ENCODE measurements around the gene TTC23.

Gene TTC23

DNA sequence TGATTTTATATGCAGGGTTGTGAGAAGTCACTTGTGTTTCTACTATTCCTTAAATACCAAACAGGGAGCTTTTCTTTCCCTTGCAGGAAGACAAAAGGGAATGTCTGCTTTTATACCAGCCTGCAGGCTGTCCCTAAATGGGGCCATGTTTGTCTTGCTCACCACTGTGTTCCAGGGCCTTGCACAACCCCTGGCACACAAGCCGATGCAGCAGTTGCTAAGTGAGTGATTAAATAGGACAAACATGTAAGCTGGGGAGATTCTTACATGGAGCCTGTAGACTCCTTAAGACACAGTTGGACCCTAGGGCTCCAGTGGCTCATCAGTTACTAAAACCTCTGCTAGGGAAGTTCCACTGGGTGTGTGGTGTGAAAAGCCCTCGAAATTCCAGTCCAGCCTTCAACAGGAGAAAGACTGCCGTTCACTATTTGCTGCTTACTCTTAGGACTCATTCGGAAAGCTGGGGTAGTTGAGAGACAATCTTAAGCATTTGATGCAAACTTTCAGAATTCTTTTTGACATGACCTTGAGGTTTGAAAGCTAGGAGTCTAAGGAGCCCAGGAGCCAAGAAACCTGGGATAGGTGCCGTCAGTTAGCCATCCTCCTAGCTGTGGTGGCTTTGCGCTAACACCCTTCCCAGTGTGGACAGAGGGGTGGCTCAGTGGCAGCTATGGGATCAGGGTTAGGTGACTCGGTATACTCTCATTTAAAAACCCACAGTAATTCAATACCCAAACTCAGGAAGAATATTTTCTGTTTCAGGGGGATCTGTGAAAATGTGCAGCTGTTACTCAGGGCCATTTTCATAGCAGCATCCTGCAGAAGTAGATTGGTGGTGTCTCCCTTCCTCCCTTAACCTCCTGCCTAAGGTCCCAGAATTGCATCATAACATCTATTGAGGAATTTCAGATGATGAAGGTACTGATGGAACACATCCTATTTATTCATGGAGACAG, 105.4 kb downstream of the TTC23 start:
- DNase-seq (ENCODE audit: low spot score) = no peak
- TF ChIP-seq, protein P1, sequence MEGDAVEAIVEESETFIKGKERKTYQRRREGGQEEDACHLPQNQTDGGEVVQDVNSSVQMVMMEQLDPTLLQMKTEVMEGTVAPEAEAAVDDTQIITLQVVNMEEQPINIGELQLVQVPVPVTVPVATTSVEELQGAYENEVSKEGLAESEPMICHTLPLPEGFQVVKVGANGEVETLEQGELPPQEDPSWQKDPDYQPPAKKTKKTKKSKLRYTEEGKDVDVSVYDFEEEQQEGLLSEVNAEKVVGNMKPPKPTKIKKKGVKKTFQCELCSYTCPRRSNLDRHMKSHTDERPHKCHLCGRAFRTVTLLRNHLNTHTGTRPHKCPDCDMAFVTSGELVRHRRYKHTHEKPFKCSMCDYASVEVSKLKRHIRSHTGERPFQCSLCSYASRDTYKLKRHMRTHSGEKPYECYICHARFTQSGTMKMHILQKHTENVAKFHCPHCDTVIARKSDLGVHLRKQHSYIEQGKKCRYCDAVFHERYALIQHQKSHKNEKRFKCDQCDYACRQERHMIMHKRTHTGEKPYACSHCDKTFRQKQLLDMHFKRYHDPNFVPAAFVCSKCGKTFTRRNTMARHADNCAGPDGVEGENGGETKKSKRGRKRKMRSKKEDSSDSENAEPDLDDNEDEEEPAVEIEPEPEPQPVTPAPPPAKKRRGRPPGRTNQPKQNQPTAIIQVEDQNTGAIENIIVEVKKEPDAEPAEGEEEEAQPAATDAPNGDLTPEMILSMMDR (IDR thresholded peaks at IDR 0.05; ENCODE audit: poor library complexity, severe bottlenecking) = no peak
- ATAC-seq (ENCODE audit: low read depth) = peak; percentile 43; the same call in 2 of the 3 replicates
- Histone ChIP-seq H3K27me3 (ENCODE audit: insufficient read depth, poor library complexity, severe bottlenecking) (no peaks in the 10 kb centered on the region), H3K4me3 (ENCODE audit: severe bottlenecking) (no peak overlapping the region), H3K9me3 (ENCODE audit: severe bottlenecking) (no peaks in the 10 kb centered on the region), H3K36me3 (ENCODE audit: low read depth) (no peaks in the 10 kb centered on the region), H3K4me1 (ENCODE audit: insufficient read depth, poor library complexity, severe bottlenecking) (no peaks in the 10 kb centered on the region), H3K27ac (ENCODE audit: poor library complexity, severe bottlenecking) (no peak overlapping the region)

DNA sequence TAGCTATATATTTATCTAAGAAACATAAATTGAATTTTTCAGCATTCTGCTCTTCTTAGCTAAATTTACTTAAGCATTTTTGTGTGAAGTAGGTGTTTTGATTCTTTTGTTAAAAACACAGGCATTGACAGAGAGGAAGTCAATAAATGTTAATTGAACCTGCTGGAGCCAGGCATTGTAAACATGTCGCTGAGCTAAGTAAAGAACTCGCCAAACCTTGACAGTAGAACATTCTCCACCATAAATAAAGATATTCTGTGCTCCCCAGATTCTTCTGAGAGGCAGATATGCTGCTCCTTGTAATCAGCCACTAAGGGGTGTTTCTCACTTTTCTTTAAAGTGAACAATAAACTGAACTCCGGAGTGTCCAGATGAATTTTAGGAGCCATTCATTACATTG, 106.1 kb downstream of the TTC23 start:
- TF ChIP-seq, protein P1 (IDR thresholded peaks at IDR 0.05; ENCODE audit: poor library complexity, severe bottlenecking) = no peak
- H3K9me3 ChIP-seq (ENCODE audit: severe bottlenecking) = no peaks in the 10 kb centered on the region
- H3K27me3 ChIP-seq (ENCODE audit: insufficient read depth, poor library complexity, severe bottlenecking) = no peaks in the 10 kb centered on the region
- no peak overlapping the region for H3K4me3 ChIP-seq (ENCODE audit: severe bottlenecking)
- no peak for ATAC-seq (ENCODE audit: low read depth)
- no peaks in the 10 kb centered on the region for H3K4me1 ChIP-seq (ENCODE audit: insufficient read depth, poor library complexity, severe bottlenecking)
- no peak overlapping the region for H3K27ac ChIP-seq (ENCODE audit: poor library complexity, severe bottlenecking)
- DNase-seq (ENCODE audit: low spot score) = no peak
- 0 out of 2 replicates have a peak, but pooled peaks cover 3% of the 10 kb centered on the region for H3K36me3 ChIP-seq (ENCODE audit: low read depth)

DNA sequence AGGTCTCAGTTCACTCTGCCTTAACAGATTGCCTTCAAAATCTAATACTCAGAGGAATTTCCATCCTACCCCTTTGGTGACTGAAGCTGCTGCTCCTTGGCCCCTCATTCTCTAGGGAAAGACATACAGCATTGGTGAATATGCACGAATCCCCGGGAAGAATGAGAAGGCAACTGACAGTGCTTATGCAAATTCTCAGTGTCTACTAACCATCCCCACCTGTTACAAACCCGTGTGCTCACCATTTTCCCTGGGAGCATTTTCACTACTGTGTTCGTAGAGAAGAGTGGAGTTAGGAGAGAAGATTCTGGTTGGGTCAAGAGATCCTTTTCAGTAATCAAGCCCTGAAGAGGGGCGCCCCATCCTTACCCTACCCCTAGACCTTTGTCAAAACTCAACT, 106.8 kb downstream of the TTC23 start:
- TF ChIP-seq, protein P1 (IDR thresholded peaks at IDR 0.05; ENCODE audit: poor library complexity, severe bottlenecking) = no peak
- no peak for ATAC-seq (ENCODE audit: low read depth)
- H3K4me3 ChIP-seq (ENCODE audit: severe bottlenecking) = no peak overlapping the region
- no peak overlapping the region for H3K27ac ChIP-seq (ENCODE audit: poor library complexity, severe bottlenecking)
- H3K4me1 ChIP-seq (ENCODE audit: insufficient read depth, poor library complexity, severe bottlenecking) = no peaks in the 10 kb centered on the region
- no peaks in the 10 kb centered on the region for H3K27me3 ChIP-seq (ENCODE audit: insufficient read depth, poor library complexity, severe bottlenecking)
- H3K36me3 ChIP-seq (ENCODE audit: low read depth) = 0 out of 2 replicates have a peak, but pooled peaks cover 3% of the 10 kb centered on the region
- no peak for DNase-seq (ENCODE audit: low spot score)
- no peaks in the 10 kb centered on the region for H3K9me3 ChIP-seq (ENCODE audit: severe bottlenecking)

DNA sequence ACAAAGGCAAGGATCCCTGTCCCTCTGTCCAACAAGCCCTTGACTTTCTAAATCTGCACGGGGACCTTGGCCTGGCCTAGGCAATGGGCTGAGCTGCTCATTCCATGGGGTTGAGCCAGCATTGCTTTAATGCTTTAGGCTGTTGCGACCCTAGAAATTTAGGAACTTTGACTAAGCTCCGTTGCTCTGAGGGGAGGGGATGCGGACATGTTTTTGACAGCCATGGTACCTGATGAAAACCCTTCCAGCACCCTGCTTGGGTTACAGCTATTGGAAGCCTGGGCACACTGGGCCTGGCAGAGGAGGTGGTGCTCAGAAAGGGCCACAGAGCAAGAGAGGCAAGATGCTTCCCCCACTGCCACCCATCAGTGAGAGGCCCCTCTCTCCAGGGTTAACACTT, 107.4 kb downstream of the TTC23 start:
- no peaks in the 10 kb centered on the region for H3K4me1 ChIP-seq (ENCODE audit: insufficient read depth, poor library complexity, severe bottlenecking)
- no peaks in the 10 kb centered on the region for H3K27me3 ChIP-seq (ENCODE audit: insufficient read depth, poor library complexity, severe bottlenecking)
- H3K36me3 ChIP-seq (ENCODE audit: low read depth) = 0 out of 2 replicates have a peak, but pooled peaks cover 3% of the 10 kb centered on the region
- no peak overlapping the region for H3K4me3 ChIP-seq (ENCODE audit: severe bottlenecking)
- no peaks in the 10 kb centered on the region for H3K9me3 ChIP-seq (ENCODE audit: severe bottlenecking)
- H3K27ac ChIP-seq (ENCODE audit: poor library complexity, severe bottlenecking) = no peak overlapping the region
- no peak for ATAC-seq (ENCODE audit: low read depth)
- TF ChIP-seq, protein P1 (IDR thresholded peaks at IDR 0.05; ENCODE audit: poor library complexity, severe bottlenecking) = no peak
- no peak for DNase-seq (ENCODE audit: low spot score)

DNA sequence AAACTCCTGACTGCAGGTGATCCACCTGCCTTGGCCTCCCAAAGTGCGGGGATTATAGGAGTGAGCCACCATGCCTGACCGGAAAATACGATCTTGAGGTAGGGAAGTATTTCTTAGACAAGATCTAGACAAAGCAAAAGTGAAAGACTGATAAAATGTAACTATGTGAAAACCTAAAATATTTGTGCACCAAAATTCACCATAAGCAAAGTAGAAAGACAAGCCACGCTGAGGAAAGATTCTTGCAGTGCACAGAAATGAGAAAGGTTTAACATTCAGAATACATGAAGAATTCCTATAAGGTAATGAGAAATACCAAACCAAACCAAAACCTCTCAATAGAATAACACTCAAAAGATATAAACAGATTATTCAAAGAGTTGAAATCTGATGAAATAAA, 108.8 kb downstream of the TTC23 start:
- no peak overlapping the region for H3K27ac ChIP-seq (ENCODE audit: poor library complexity, severe bottlenecking)
- TF ChIP-seq, protein P1 (IDR thresholded peaks at IDR 0.05; ENCODE audit: poor library complexity, severe bottlenecking) = no peak
- no peak for ATAC-seq (ENCODE audit: low read depth)

More for the DNA sequence above, 108.8 kb downstream of the TTC23 start:
- H3K4me3 ChIP-seq (ENCODE audit: severe bottlenecking) = no peak overlapping the region
- H3K36me3 ChIP-seq (ENCODE audit: low read depth) = 0 out of 2 replicates have a peak, but pooled peaks cover 3% of the 10 kb centered on the region
- H3K4me1 ChIP-seq (ENCODE audit: insufficient read depth, poor library complexity, severe bottlenecking) = no peaks in the 10 kb centered on the region
- DNase-seq (ENCODE audit: low spot score) = no peak
- H3K9me3 ChIP-seq (ENCODE audit: severe bottlenecking) = no peaks in the 10 kb centered on the region
- no peaks in the 10 kb centered on the region for H3K27me3 ChIP-seq (ENCODE audit: insufficient read depth, poor library complexity, severe bottlenecking)
